ENCODE data around the gene KYAT1.

The KYAT1 gene

GRCh38 chr9:128841694-128842492 lies 39.9 kb downstream of the KYAT1 start:
- TF ChIP-seq ZFX (IDR thresholded peaks at IDR 0.05) (no peak), CTCF (conservative IDR thresholded peaks at IDR 0.05) (no peak)
- H3K27ac ChIP-seq = peak overlapping the region; percentile 38; the same call in 1 of the 2 replicates

- no peak for TF ChIP-seq ZFX (IDR thresholded peaks at IDR 0.05)
- no peak for TF ChIP-seq CTCF (conservative IDR thresholded peaks at IDR 0.05)
- peak overlapping the region; percentile 50; the same call in 1 of the 2 replicates for H3K27ac ChIP-seq
These were observed 41.2 kb downstream of the KYAT1 start for GRCh38 chr9:128840524-128840923.

GRCh38 chr9:128838338-128838737 lies 43.4 kb downstream of the KYAT1 start:
- no peak overlapping the region for H3K27ac ChIP-seq
- TF ChIP-seq ZFX (IDR thresholded peaks at IDR 0.05) (no peak), CTCF (conservative IDR thresholded peaks at IDR 0.05) (no peak)

- no peak overlapping the region for H3K27ac ChIP-seq
- no peak for TF ChIP-seq ZFX (IDR thresholded peaks at IDR 0.05)
- TF ChIP-seq CTCF (conservative IDR thresholded peaks at IDR 0.05) = no peak
These were observed 45.1 kb downstream of the KYAT1 start for GRCh38 chr9:128836509-128837145.

GRCh38 chr9:128835246-128836210 lies 46.2 kb downstream of the KYAT1 start:
- TF ChIP-seq CTCF (conservative IDR thresholded peaks at IDR 0.05) = no peak
- TF ChIP-seq ZFX (IDR thresholded peaks at IDR 0.05) = no peak
- H3K27ac ChIP-seq = no peak overlapping the region

- TF ChIP-seq ZFX (IDR thresholded peaks at IDR 0.05) (no peak), CTCF (conservative IDR thresholded peaks at IDR 0.05) (no peak)
- H3K27ac ChIP-seq = no peak overlapping the region
These were observed 48.1 kb downstream of the KYAT1 start for GRCh38 chr9:128833696-128834095.

Measured in C4-2B (cell line).